ENCODE results near the gene KLHL40.

The KLHL40 gene

GRCh38 chr3:42728056-42728455, 42.7 kb downstream of the KLHL40 start:
- no peak for DNase-seq

- no peak for DNase-seq
Observed at GRCh38 chr3:42728668-42729364, 43.5 kb downstream of the KLHL40 start.

GRCh38 chr3:42729404-42730145, 44.2 kb downstream of the KLHL40 start:
- DNase-seq, result no peak

- no peak for DNase-seq
Observed at GRCh38 chr3:42730294-42730693, 45.0 kb downstream of the KLHL40 start.

GRCh38 chr3:42730706-42731420, 45.5 kb downstream of the KLHL40 start:
- no peak for DNase-seq

- no peak for DNase-seq
Observed at GRCh38 chr3:42731476-42732195, 46.3 kb downstream of the KLHL40 start.

GRCh38 chr3:42732196-42732828, 47.0 kb downstream of the KLHL40 start:
- DNase-seq, result no peak

- no peak for DNase-seq
Observed at GRCh38 chr3:42732829-42733459, 47.6 kb downstream of the KLHL40 start.

GRCh38 chr3:42733501-42734262, 48.3 kb downstream of the KLHL40 start:
- no peak for DNase-seq

- DNase-seq, result no peak
Observed at GRCh38 chr3:42734263-42734860, 49.0 kb downstream of the KLHL40 start.

GRCh38 chr3:42735019-42735418, 49.7 kb downstream of the KLHL40 start:
- no peak for DNase-seq

GRCh38 chr3:42735615-42736014, 50.3 kb downstream of the KLHL40 start:
- no peak for DNase-seq

GRCh38 chr3:42736081-42736480, 50.7 kb downstream of the KLHL40 start:
- no peak for DNase-seq

GRCh38 chr3:42736531-42736930, 51.2 kb downstream of the KLHL40 start:
- no peak for DNase-seq

- no peak for DNase-seq
Observed at GRCh38 chr3:42739401-42740158, 54.2 kb downstream of the KLHL40 start.

- no peak for DNase-seq
Observed at GRCh38 chr3:42741796-42742195, 56.5 kb downstream of the KLHL40 start.

Measured in NK-92 treated with Interleukin-12 subunit alpha and Interleukin-12 subunit beta, amount 100 ng/mL, for 24 hours (cell line).